H1 (cell line): ENCODE measurements around the gene NUP205. TPM values are rescaled to one million over a fixed set of nuclear protein-coding genes. Genes with fewer than 3 reads are reported as not detected.

ENCODE experiments used
- CTCF ChIA-PET: fragments of 300-600 bp; sonication (Branson Sonifier 250); formaldehyde crosslinking; loops from one replicate; lab custom pipeline; 2021; ENCODE audit not compliant: partially characterized antibody; lab: Charles Lee
- POLR2A ChIA-PET: fragments of 300-600 bp; sonication (Branson Sonifier 250); formaldehyde crosslinking; loops from one replicate; lab custom pipeline; 2021; ENCODE audit warnings: inconsistent platforms; ENCODE audit not compliant: partially characterized antibody; lab: Charles Lee
- DNase-seq, 2 experiments: peaks; one replicate each; pipeline versions ENCODE4 v3.0.0 to v3.0.0-alpha.2; 2010 to 2022; ENCODE audit warnings: low spot score in 2 of 2, low read depth in 1 of 2, mixed read lengths in 1 of 2
- FAIRE-seq: peaks from 2 replicates; lab custom pipeline; 2011; peaks lifted over from hg19 to GRCh38; lab: Jason Lieb, UNC
- H2AFZ ChIP-seq: 2 replicates; pipeline ENCODE4 v1.8.1; 2012; ENCODE audit warnings: low read length, inconsistent platforms
- H2AK5ac ChIP-seq: 2 replicates; pipeline ENCODE4 v1.6.1; 2013; ENCODE audit warnings: low read depth, low read length
- H2BK120ac ChIP-seq: replicated peaks from 2 replicates; pipeline ENCODE3; 2013; ENCODE audit warnings: low read depth, low read length, inconsistent platforms
- H2BK12ac ChIP-seq: 2 replicates; pipeline ENCODE4 v1.6.1; 2013; ENCODE audit warnings: low read depth, low read length
- H2BK15ac ChIP-seq: 2 replicates; pipeline ENCODE4 v1.6.1; 2013; ENCODE audit warnings: low read length
- H2BK20ac ChIP-seq: 2 replicates; pipeline ENCODE4 v1.6.1; 2013; ENCODE audit warnings: low read length
- H2BK5ac ChIP-seq: 2 replicates; pipeline ENCODE4 v1.6.1; 2013; ENCODE audit warnings: low read depth, low read length
- H3K14ac ChIP-seq: 2 replicates; pipeline ENCODE4 v1.6.1; 2013; ENCODE audit warnings: inconsistent platforms; ENCODE audit not compliant: insufficient read length
- H3K18ac ChIP-seq: 2 replicates; pipeline ENCODE4 v1.6.1; 2013; ENCODE audit warnings: low read length; ENCODE audit errors: extremely low read depth
- H3K23ac ChIP-seq: 2 replicates; pipeline ENCODE4 v1.6.1; 2013; ENCODE audit warnings: inconsistent platforms; ENCODE audit not compliant: insufficient read length
- H3K23me2 ChIP-seq: 2 replicates; pipeline ENCODE4 v1.6.1; 2013; ENCODE audit warnings: low read depth, low read length
- H3K27ac ChIP-seq: 2 replicates; pipeline ENCODE4 v1.6.1; 2011; ENCODE audit warnings: low read depth, low read length, inconsistent platforms
- H3K27me3 ChIP-seq, 4 experiments: replicated peaks in 1 of 4; 1 replicate in 1 of 4; 2 replicates in 3 of 4; pipeline versions ENCODE4 v1.6.1 to v1.8.1; 2011 to 2013; ENCODE audit warnings: low read length in 3 of 4, mild to moderate bottlenecking in 3 of 4, inconsistent platforms in 2 of 4, mixed read lengths in 2 of 4, moderate library complexity in 1 of 4; ENCODE audit not compliant: control insufficient read depth in 3 of 4, insufficient read depth in 3 of 4; ENCODE audit errors: extremely low read depth in 1 of 4
- H3K36me3 ChIP-seq, 4 experiments: 2 replicates each; pipeline versions ENCODE4 v1.6.1 to v1.8.1; 2011 to 2013; ENCODE audit warnings: mild to moderate bottlenecking in 4 of 4, low read length in 3 of 4, moderate library complexity in 2 of 4, control low read depth in 1 of 4, inconsistent platforms in 1 of 4; ENCODE audit not compliant: insufficient read depth in 4 of 4, control insufficient read depth in 2 of 4
- H3K4ac ChIP-seq: replicated peaks from 2 replicates; pipeline ENCODE3; 2013; ENCODE audit warnings: low read length, low read depth, mixed read lengths, inconsistent platforms; ENCODE audit not compliant: insufficient read length
- H3K4me1 ChIP-seq, 4 experiments: replicated peaks in 1 of 4; 1 replicate in 1 of 4; 2 replicates in 3 of 4; pipeline versions ENCODE4 v1.6.1 to v1.8.1; 2011 to 2013; ENCODE audit warnings: low read length in 3 of 4, inconsistent platforms in 2 of 4, mixed read lengths in 1 of 4; ENCODE audit not compliant: insufficient read depth in 4 of 4, control insufficient read depth in 3 of 4
- H3K4me2 ChIP-seq, 2 experiments: 2 replicates each; pipeline versions ENCODE4 v1.6.1 to v1.8.1; 2011 to 2013; ENCODE audit warnings: low read depth in 2 of 2, low read length in 2 of 2, control low read depth in 1 of 2, inconsistent platforms in 1 of 2, mild to moderate bottlenecking in 1 of 2; ENCODE audit not compliant: insufficient read depth in 1 of 2
- H3K4me3 ChIP-seq, 4 experiments: fragments of 200-600, 300-600 bp in 1 of 4; sonication (generic), shearing (Covaris generic), sonication (Bioruptor Twin) in 1 of 4; 2 replicates each; pipeline versions ENCODE4 v1.5.1 to v1.8.1; 2011 to 2016; ENCODE audit warnings: low read length in 4 of 4, low read depth in 3 of 4, control low read depth in 2 of 4, inconsistent platforms in 2 of 4, mild to moderate bottlenecking in 2 of 4, mixed read lengths in 1 of 4, moderate library complexity in 1 of 4; ENCODE audit not compliant: insufficient read depth in 2 of 4; ENCODE audit errors: extremely low read depth in 1 of 4
- H3K56ac ChIP-seq: replicated peaks from 2 replicates; pipeline ENCODE3; 2013; ENCODE audit warnings: low read depth, mild to moderate bottlenecking, mixed read lengths, low read length, inconsistent platforms; ENCODE audit not compliant: insufficient read length
- H3K79me1 ChIP-seq: 2 replicates; pipeline ENCODE4 v1.6.1; 2013; ENCODE audit warnings: low read depth, low read length, control low read depth
- H3K79me2 ChIP-seq, 2 experiments: 2 replicates each; pipeline versions ENCODE4 v1.6.1 to v1.8.1; 2012 to 2013; ENCODE audit warnings: low read length in 2 of 2, mild to moderate bottlenecking in 2 of 2, inconsistent platforms in 1 of 2; ENCODE audit not compliant: insufficient read depth in 2 of 2, control insufficient read depth in 1 of 2
- H3K9ac ChIP-seq, 4 experiments: replicated peaks in 1 of 4; 1 replicate in 1 of 4; 2 replicates in 3 of 4; pipeline versions ENCODE4 v1.6.1 to v1.8.1; 2011 to 2013; ENCODE audit warnings: low read depth in 3 of 4, low read length in 3 of 4, control low read depth in 2 of 4, mild to moderate bottlenecking in 2 of 4, moderate library complexity in 2 of 4, inconsistent platforms in 1 of 4; ENCODE audit errors: extremely low read depth in 1 of 4
- H3K9me3 ChIP-seq, 2 experiments: 2 replicates each; pipeline versions ENCODE4 v1.6.1 to v1.8.1; 2012 to 2013; ENCODE audit warnings: mild to moderate bottlenecking in 2 of 2, moderate library complexity in 2 of 2, control low read depth in 1 of 2, inconsistent platforms in 1 of 2, low read depth in 1 of 2, low read length in 1 of 2, mixed read lengths in 1 of 2; ENCODE audit not compliant: insufficient read depth in 2 of 2
- H4K20me1 ChIP-seq, 2 experiments: replicated peaks in 1 of 2; 2 replicates each; pipeline versions ENCODE3 to v1.8.1; 2011 to 2013; ENCODE audit warnings: inconsistent platforms in 2 of 2, low read length in 2 of 2, mild to moderate bottlenecking in 1 of 2; ENCODE audit not compliant: insufficient read depth in 2 of 2, control insufficient read depth in 1 of 2
- H4K5ac ChIP-seq: 2 replicates; pipeline ENCODE4 v1.6.1; 2013; ENCODE audit warnings: low read length, low read depth, mixed read lengths, inconsistent platforms; ENCODE audit not compliant: insufficient read length
- H4K8ac ChIP-seq: 2 replicates; pipeline ENCODE4 v1.8.0; 2013; ENCODE audit warnings: mild to moderate bottlenecking, moderate library complexity, low read length, inconsistent platforms; ENCODE audit not compliant: insufficient read depth; ENCODE audit errors: extremely low read depth
- H4K91ac ChIP-seq: replicated peaks from 2 replicates; pipeline ENCODE3; 2013; ENCODE audit warnings: low read length, mixed read lengths, inconsistent platforms; ENCODE audit not compliant: insufficient read length
- ASH2L ChIP-seq: fragments of 200-600, 300-600 bp; sonication (generic); IDR thresholded peaks from one replicate; pipeline ENCODE4 v1.7.1; 2017; ENCODE audit warnings: low read length
- BCL11A ChIP-seq, 2 experiments: IDR thresholded peaks; one replicate each; pipeline ENCODE4 v1.6.1; 2011; ENCODE audit warnings: low read depth in 2 of 2, low read length in 2 of 2, mild to moderate bottlenecking in 2 of 2
- CEBPB ChIP-seq: IDR thresholded peaks from 2 replicates; pipeline ENCODE4 v1.6.1; 2012; ENCODE audit warnings: low read depth, low read length
- RBBP5 ChIP-seq: IDR thresholded peaks from 2 replicates; pipeline ENCODE4 v1.7.1; 2012; ENCODE audit warnings: low read depth, mild to moderate bottlenecking, inconsistent platforms, low read length, moderate library complexity, borderline replicate concordance
- SIX5 ChIP-seq: IDR thresholded peaks from 2 replicates; pipeline ENCODE4 v1.6.1; 2011; ENCODE audit warnings: mild to moderate bottlenecking, low read depth, low read length
- TEAD4 ChIP-seq: IDR thresholded peaks from 2 replicates; pipeline ENCODE4 v1.6.1; 2012; ENCODE audit warnings: low read depth, low read length, inconsistent platforms, mixed read lengths
- WGBS, 2 experiments: shearing (Covaris generic) in 1 of 2; methylation state at CpG; one replicate each; pipeline versions ENCODE4 v1.1.6 to v1.1.7; 2013 to 2015; ENCODE audit warnings: low lambda C conversion rate in 2 of 2, mixed read lengths in 2 of 2, inconsistent platforms in 1 of 2, low coverage in 1 of 2, missing lambda C conversion rate in 1 of 2; ENCODE audit not compliant: insufficient replicate concordance in 2 of 2, insufficient coverage in 1 of 2, insufficient read length in 1 of 2; ENCODE audit errors: extremely low coverage in 1 of 2, missing lambda C conversion rate in 1 of 2; 5-methylcytosine and 5-hydroxymethylcytosine counted together
- polyA plus RNA-seq, 7 experiments: library from polyadenylated mRNA; depleted of rRNA in 3 of 7; stranded (reverse) in 5 of 7; unstranded in 2 of 7; fragments of >200 nt in 5 of 7; fragments of 200-250 nt in 2 of 7; gene quantifications; 1 replicate in 5 of 7; 2 replicates in 1 of 7; 4 replicates in 1 of 7; pipeline versions ENCODE4 v1.2.1 to v1.2.3, GENCODE V29; 2011 to 2013; ENCODE audit warnings: missing spikeins in 2 of 7, mixed read lengths in 2 of 7
- total RNA-seq: library from RNA; stranded (reverse); fragmentation: NEBNext Ultra II Directional; extraction: Animal tissue kit (Norgen Biotek cat#: 25700); gene quantifications from 2 replicates; pipeline ENCODE4 v1.2.1, GENCODE V29; 2021
- TF ChIP-seq, protein P1 (sequence below): IDR thresholded peaks from 2 replicates; pipeline ENCODE4 v1.6.1; 2011; ENCODE audit warnings: low read length, improper control_type of control experiment

NUP205 gene
- total and polyA plus RNA-seq, 2 of the 8 experiments (the other 6 are each of a cell fraction or from before 2014, with no cell fraction given), result 148 to 216 TPM

DNA sequence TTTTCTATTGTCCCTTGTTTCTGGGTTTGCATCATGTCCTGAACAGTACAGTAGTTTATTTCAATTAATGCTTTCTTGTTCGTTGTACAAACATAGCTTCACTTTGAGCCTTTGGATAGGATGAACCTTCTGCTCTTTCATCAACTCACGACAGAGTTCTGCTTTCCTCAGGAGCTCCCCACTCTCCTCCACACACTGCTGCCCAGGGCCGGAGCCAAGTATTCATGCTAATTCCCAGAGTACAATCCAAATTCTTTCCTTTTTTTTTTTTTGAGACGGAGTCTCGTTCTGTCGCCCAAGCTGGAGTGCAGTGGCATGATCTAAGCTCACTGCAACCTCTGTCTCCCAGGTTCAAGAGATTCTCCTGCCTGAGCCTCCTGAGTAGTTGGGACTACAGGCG, 7.5 kb upstream of the NUP205 start:
- no peaks in the 10 kb centered on the region for H3K4me1 ChIP-seq
- no peak overlapping the region for H3K56ac ChIP-seq
- H2AFZ ChIP-seq, result peak overlapping the region; percentile 59; the same call in 1 of the 2 replicates
- H3K36me3 ChIP-seq, result no peaks in the 10 kb centered on the region
- POLR2A ChIA-PET, result no interaction called here
- no peak overlapping the region for H3K4me3 ChIP-seq
- no peak overlapping the region for H4K91ac ChIP-seq
- no peak overlapping the region for H2BK20ac ChIP-seq
- FAIRE-seq (no peak), DNase-seq (no peak)
- no peak overlapping the region for H3K4ac ChIP-seq
- H3K79me1 ChIP-seq, result no peaks in the 10 kb centered on the region
- H2AK5ac ChIP-seq, result no peak overlapping the region
- H2BK12ac ChIP-seq, result no peak overlapping the region
- no peak overlapping the region for H2BK120ac ChIP-seq
- H4K20me1 ChIP-seq, result no peaks in the 10 kb centered on the region
- no peaks in the 10 kb centered on the region for H3K9me3 ChIP-seq
- CTCF ChIA-PET, result interaction anchor here (0.6 to 3.0 kb wide), 2 partner anchors 40 to 269 kb away, joined by 3 to 7 read pairs; no protein-coding TSS in a partner anchor
- no peak overlapping the region for H3K27ac ChIP-seq
- H3K27me3 ChIP-seq, result no peaks in the 10 kb centered on the region
- no peak overlapping the region for H3K23ac ChIP-seq
- WGBS, 2 experiments, result 87% methylated on average over 4 of the region's 7 CpGs; no CpG with 5 or more reads in 1 of the 2 experiments
- H3K9ac ChIP-seq, result no peak overlapping the region
- no peaks in the 10 kb centered on the region for H3K23me2 ChIP-seq
- no peak overlapping the region for H4K5ac ChIP-seq
- no peaks in the 10 kb centered on the region for H3K79me2 ChIP-seq
- H4K8ac ChIP-seq, result no peak overlapping the region
- no peak overlapping the region for H2BK5ac ChIP-seq
- no peak overlapping the region for H3K18ac ChIP-seq
- H2BK15ac ChIP-seq, result no peak overlapping the region
- no peak for TF ChIP-seq ASH2L
- TF ChIP-seq RBBP5, result no peak
- no peak for TF ChIP-seq BCL11A (IDR thresholded peaks at IDR 0.05; ENCODE audit: low read depth in 2 of 2, low read length in 2 of 2)
- TF ChIP-seq, protein P1, sequence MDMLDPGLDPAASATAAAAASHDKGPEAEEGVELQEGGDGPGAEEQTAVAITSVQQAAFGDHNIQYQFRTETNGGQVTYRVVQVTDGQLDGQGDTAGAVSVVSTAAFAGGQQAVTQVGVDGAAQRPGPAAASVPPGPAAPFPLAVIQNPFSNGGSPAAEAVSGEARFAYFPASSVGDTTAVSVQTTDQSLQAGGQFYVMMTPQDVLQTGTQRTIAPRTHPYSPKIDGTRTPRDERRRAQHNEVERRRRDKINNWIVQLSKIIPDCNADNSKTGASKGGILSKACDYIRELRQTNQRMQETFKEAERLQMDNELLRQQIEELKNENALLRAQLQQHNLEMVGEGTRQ, result no peak
- TF ChIP-seq TEAD4, result no peak
- no peak for TF ChIP-seq SIX5
- TF ChIP-seq CEBPB, result no peak
- no peak overlapping the region for H3K4me2 ChIP-seq
- no peak overlapping the region for H3K14ac ChIP-seq
